HCT116 (cell line): Measurements from ENCODE around the gene NRAP.

Experiments used
- CEBPB ChIP-seq: IDR thresholded peaks from 2 replicates; pipeline ENCODE4 v1.6.1; 2012; ENCODE audit warnings: low read depth
- JUND ChIP-seq: IDR thresholded peaks from 2 replicates; pipeline ENCODE4 v1.6.1; 2012
- POLR2A ChIP-seq: IDR thresholded peaks from 2 replicates; pipeline ENCODE4 v1.7.0; 2011; ENCODE audit warnings: borderline replicate concordance; ENCODE audit not compliant: insufficient read depth, insufficient read length; ENCODE audit errors: extremely low read depth
- POLR2AphosphoS5 ChIP-seq: IDR thresholded peaks from 2 replicates; pipeline ENCODE4 v1.6.1; 2011; ENCODE audit warnings: mild to moderate bottlenecking, low read depth, low read length, moderate library complexity
- YY1 ChIP-seq: IDR thresholded peaks from 2 replicates; pipeline ENCODE4 v1.6.1; 2011; ENCODE audit warnings: low read length, low read depth, moderate library complexity, mild to moderate bottlenecking; ENCODE audit not compliant: insufficient replicate concordance; ENCODE audit errors: extremely low read depth
- TF ChIP-seq, protein P1 (sequence below), 3 experiments: fragments of 200-600 bp in 1 of 3; sonication (generic) in 1 of 3; IDR thresholded peaks in 2 of 3; conservative IDR thresholded peaks in 1 of 3; 2 replicates each; pipeline ENCODE4 v1.5.1; 2012 to 2017; ENCODE audit warnings: low read depth in 2 of 3, low read length in 2 of 3, antibody characterized with exemption in 1 of 3, borderline replicate concordance in 1 of 3, control low read depth in 1 of 3, mild to moderate bottlenecking in 1 of 3, mixed read lengths in 1 of 3, mixed run types in 1 of 3, moderate library complexity in 1 of 3; ENCODE audit not compliant: insufficient read depth in 1 of 3
- TF ChIP-seq, protein P2 (sequence below): IDR thresholded peaks from 2 replicates; pipeline ENCODE4 v1.6.1; 2012

DNA sequence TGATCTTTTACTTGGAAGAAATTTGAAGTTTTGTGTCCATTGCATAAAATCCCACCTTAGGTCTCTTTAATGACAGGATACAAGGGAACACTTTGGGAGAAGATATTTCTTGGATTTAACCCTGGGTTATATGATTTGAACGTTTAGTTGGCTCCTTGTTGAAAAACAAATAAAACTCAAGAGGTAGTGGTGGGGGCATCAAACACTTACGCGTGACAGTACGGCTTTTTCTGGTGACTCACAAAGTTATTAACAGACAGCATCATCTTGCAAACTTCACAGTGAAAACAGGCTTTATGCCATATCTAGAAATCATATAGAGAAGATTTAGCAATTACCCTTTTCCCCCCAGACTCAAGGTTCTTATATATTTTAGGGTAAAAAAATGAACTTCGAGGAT is 699 bp downstream of the NRAP start:
- TF ChIP-seq, protein P1, sequence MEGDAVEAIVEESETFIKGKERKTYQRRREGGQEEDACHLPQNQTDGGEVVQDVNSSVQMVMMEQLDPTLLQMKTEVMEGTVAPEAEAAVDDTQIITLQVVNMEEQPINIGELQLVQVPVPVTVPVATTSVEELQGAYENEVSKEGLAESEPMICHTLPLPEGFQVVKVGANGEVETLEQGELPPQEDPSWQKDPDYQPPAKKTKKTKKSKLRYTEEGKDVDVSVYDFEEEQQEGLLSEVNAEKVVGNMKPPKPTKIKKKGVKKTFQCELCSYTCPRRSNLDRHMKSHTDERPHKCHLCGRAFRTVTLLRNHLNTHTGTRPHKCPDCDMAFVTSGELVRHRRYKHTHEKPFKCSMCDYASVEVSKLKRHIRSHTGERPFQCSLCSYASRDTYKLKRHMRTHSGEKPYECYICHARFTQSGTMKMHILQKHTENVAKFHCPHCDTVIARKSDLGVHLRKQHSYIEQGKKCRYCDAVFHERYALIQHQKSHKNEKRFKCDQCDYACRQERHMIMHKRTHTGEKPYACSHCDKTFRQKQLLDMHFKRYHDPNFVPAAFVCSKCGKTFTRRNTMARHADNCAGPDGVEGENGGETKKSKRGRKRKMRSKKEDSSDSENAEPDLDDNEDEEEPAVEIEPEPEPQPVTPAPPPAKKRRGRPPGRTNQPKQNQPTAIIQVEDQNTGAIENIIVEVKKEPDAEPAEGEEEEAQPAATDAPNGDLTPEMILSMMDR (IDR thresholded peaks at IDR 0.05 in 2 of 3, conservative IDR thresholded peaks at IDR 0.05 in 1 of 3; ENCODE audit: borderline replicate concordance in 1 of 3, insufficient read depth in 1 of 3, low read depth in 2 of 3, low read length in 2 of 3), result no peak
- TF ChIP-seq CEBPB (no peak), YY1 (no peak), POLR2AphosphoS5 (no peak), POLR2A (no peak), JUND (no peak)
- TF ChIP-seq, protein P2, sequence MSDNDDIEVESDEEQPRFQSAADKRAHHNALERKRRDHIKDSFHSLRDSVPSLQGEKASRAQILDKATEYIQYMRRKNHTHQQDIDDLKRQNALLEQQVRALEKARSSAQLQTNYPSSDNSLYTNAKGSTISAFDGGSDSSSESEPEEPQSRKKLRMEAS, result no peak
